GM19240 (cell line): Measurements from ENCODE around the gene CCL22.
"Not testable (repeated sequence)": the region's sequence is repeated elsewhere in the genome, so short reads cannot be mapped to it uniquely, and the experiment has no call there.

Experiments
- DNase-seq: peaks from one replicate; pipeline ENCODE4 v3.0.0; 2011; ENCODE audit warnings: low spot score; ENCODE audit not compliant: insufficient read length

Gene CCL22

GRCh38 chr16:57391708-57392107 is 33.1 kb downstream of the CCL22 start:
- no peak for DNase-seq

DNA sequence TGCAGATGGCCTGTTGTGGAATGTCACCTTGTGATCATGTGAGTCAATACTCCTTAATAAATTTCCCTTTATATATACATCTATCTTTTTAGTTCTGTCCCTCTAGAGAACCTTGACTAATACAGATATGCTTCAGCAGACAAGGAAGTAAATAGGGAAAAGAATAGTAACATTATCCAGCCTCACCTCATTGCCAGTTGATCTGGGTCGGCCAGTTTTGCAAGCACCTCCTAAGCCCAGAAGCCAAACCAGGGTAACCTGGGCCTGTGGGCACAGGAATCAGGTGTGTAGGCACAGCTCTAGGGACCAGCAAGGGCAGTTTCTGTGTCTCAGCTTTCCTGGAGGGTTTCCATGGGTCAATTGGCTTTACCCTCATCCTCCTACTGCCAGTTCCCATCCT is 34.1 kb downstream of the CCL22 start:
- DNase-seq: no peak

DNA sequence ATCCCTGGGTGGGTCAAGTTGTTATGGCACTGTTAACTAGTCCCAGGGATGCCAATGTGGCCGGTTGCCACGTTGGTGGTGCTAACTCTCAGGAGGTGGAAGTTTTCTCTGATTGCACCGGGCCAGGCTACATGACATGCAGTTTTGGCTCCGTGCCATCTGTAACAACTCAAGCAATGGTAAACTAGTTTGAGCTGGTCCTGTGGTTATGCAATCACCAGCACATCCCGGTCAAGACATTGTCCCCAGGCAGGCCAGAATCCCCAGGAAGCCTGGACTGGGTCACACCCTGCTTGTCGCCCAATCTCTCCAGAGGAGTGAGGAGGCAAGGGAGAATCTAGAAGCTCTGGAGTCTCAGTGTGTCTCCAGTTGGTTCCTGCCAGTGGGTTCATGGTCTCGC is 35.9 kb downstream of the CCL22 start:
- no peak for DNase-seq

GRCh38 chr16:57395026-57395425 is 36.4 kb downstream of the CCL22 start:
- no peak for DNase-seq

GRCh38 chr16:57396786-57397185 is 38.2 kb downstream of the CCL22 start:
- DNase-seq: no peak

- DNase-seq: not testable (repeated sequence)
These were observed 38.9 kb downstream of the CCL22 start for GRCh38 chr16:57397493-57397892.

- DNase-seq: no peak
These were observed 43.5 kb downstream of the CCL22 start for GRCh38 chr16:57401943-57402640.

DNA sequence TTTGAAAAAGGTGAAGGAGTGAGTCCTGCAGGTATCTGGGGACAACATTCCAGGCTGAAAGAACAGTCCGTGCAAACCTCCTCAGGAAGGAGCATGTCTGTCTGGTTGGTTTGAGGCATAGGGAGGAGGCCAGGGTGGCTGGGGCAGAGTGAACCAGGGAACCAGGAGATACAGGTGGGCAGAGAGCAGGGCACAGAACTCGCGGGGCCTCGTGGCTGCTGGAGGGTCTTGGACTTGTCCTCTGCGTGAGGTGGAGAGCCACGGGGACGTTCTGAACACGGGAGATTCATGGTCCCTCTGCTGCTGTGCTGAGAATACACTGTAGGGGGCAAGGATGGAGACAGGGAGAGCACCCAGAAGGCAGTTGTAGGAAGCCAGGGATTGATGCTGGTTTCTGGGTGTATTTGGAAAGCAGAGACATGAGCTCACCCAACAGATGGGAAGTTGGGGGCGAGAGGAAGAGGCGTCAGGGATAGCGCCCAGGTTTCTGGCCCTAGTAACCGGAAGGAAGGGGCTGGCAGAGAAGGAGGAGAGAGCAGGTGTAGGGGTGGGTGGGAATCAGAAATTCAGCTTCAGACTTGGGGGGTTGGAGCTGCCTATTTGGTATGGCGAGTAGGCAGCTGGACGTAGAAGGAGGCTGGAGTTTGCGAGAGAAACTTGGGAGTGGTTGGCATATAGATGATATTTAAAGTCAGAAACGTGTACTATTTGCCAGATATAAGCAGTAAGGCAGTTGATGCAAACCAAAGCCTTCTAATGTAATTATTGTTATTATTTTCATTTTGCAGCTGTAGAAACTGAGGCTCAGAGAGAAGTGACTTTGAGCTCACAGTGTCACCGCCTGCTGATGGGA is 45.6 kb downstream of the CCL22 start, which contains the start of gene CCL17:
TSS of gene CCL17 (plus strand) at position 803 of the 853 bp plus-strand sequence. CDS start 9,166 bp downstream, outside the sequence.
- DNase-seq: no peak

DNA sequence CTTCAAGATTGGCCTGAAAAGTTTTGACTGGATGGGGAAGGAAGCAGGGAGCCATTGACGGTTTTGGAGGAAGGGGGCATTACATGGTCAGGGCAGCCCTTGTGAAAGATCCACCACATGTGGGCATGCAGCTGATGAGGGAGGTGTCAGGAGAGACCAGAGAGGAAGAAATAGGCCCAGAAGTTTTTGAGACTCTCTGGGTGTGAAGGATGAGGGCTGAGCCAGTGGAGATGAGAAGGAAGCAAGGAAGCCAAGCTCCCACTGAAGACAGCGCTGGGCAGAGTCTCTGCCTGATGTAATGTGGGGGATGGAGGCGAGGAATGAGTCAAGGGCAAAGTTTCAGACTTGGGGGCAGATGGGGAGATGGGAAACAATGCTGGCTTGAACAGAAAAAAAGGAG is 46.5 kb downstream of the CCL22 start:
- no peak for DNase-seq

- DNase-seq: no peak
These were observed 48.3 kb downstream of the CCL22 start for GRCh38 chr16:57406881-57407280.

DNA sequence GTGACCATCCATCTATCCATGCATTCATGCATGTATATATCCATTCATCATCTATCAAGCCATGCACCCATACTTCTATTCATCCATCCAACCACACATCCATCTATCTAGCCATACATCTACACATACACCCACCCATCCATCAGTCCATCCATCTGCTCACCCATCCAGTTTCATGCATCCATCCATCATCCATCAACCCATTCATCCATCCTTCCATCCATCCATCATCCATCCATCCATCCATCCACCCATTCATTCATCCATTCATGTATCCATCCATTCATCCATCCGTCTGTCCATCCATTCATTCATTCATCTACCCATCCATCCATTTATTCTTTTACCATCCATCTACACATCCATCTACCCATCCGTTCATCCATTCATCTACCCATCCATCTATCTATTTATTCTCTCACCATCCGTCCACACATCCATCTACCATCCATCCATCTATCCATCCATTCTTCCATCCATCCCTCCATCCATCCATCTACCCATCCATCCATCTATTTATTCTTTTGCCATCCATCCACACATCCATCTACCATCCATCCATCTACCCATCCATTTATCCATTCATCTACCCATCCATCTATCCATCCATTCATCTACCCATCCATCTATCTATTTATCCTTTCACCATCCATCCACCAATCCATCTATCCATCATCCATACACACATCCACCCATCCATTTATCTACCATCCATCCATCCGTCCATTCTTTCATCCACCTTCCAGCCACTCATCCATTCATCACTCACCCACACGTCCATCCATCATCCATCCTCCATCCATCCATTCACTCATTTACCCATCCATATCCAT is 49.2 kb downstream of the CCL22 start:
- DNase-seq: no peak

- no peak for DNase-seq
These were observed 50.5 kb downstream of the CCL22 start for GRCh38 chr16:57409065-57409464.

DNA sequence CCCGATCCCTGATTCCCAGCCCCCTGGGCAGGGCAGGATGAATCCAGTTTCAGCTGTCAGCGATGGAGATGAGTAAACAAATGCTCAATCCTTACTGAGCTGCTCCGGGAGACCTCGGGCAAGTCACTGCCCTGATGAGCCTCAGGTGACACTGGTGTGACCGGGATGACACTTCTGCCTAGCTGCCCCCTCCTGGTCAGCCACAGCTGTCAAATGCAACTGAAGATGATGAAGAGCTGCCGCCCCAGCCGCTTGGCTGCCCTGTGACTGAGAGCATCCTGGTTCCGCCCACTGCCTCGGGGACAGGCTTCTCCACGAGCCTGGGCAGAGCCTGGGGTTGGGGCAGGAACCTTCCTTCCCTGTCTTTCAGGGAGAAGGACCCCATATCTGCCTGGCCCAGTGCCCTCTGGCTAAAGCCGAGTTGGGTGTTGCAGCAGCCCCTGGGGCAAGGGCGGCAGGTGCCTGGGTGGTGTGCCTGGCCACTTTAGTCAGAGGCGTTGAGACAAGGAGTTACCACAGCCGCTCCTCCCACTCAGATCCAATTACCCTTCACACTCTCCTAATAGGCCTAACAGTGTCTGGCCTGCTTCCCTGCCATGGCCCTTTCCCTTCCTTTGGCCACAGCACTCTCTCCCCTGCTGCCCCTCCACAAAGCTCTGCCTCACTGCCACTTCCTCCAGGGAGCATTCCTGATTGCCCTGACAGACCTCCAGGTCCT is 51.4 kb downstream of the CCL22 start:
- DNase-seq: no peak

DNA sequence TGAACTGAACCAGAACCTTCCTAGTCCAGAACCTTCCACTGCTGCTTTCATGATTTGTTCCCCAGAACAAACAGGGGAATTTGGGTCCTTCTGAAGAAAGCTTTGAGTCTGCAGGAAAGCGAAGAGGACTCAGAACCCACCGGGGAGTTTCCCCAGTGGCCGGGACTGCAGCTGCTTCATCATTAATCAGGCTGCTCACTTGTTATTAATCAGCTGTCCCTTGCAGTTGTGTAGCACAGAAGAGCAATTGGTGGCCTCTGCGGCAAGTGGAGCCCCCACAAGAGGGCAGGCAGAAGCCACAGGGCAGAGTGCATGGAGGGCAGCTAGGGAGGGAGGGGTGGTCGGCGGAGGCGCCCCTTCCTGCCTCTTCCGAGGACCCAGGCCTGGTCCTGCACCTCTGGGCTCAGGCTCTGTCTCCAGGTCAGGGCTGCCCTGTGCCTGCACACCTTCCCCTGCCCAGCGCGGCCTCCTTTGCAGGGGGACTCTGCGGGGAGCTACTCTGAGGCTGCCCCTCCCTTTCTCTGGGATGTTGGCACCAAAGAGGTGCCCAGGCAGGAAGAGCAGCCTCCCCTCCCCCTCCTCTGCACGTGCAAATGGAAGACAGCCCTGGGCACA is 52.9 kb downstream of the CCL22 start:
- no peak for DNase-seq

GRCh38 chr16:57412584-57412983 is 54.0 kb downstream of the CCL22 start:
- DNase-seq: no peak

DNA sequence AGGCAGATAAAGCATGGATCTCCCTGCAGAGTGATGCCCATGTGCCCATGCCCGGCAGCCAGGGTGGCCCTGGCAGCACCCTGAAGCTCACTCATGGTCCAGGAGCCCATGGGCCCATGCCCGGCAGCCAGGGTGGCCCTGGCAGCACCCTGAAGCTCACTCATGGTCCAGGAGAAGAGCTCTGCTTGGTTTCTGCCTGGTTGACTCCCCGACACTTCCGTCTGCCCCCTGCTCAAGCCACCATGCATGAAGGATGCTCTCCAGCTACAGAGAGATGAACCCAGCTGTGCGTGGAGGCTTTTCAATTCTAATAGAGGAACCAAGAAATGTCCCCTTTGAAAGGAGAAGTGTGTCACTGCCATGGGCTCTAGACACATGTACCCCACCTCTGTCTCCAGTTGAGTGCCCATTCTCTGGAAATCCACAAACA is 54.7 kb downstream of the CCL22 start:
- DNase-seq: no peak

- no peak for DNase-seq
These were observed 55.1 kb downstream of the CCL22 start for GRCh38 chr16:57413733-57414132.
